Smooth muscle cell (in vitro differentiated cells): ENCODE data around the gene ESPNL. TPM values are rescaled to one million over a fixed set of nuclear protein-coding genes. Genes with fewer than 3 reads are reported as not detected.

Experiments
- DNase-seq: peaks from one replicate; lab custom pipeline; 2025; ENCODE audit not compliant: unreplicated experiment; lab: John Stamatoyannopoulos, UW
- H2AFZ ChIP-seq: fragments of 200-600 bp; sonication (generic); 2 replicates; pipeline ENCODE4 v1.6.0; 2016; ENCODE audit warnings: antibody characterized with exemption, low read depth, mild to moderate bottlenecking
- H3F3A ChIP-seq: fragments of 200-600 bp; sonication (generic); 2 replicates; pipeline ENCODE4 v1.6.0; 2017; ENCODE audit warnings: antibody characterized with exemption, low read depth
- H3K27ac ChIP-seq: fragments of 200-600 bp; sonication (generic); 2 replicates; pipeline ENCODE4 v1.5.1; 2016; ENCODE audit warnings: low read depth, mild to moderate bottlenecking
- H3K27me3 ChIP-seq: fragments of 200-600 bp; sonication (generic); 2 replicates; pipeline ENCODE4 v1.6.1; 2016; ENCODE audit warnings: low read depth, mild to moderate bottlenecking
- H3K36me3 ChIP-seq: fragments of 200-600 bp; sonication (generic); 2 replicates; pipeline ENCODE4 v1.5.1; 2016; ENCODE audit warnings: low read depth
- H3K4me1 ChIP-seq: fragments of 200-600 bp; sonication (generic); 2 replicates; pipeline ENCODE4 v1.5.1; 2016; ENCODE audit warnings: low read depth
- H3K4me2 ChIP-seq: fragments of 200-600 bp; sonication (generic); 2 replicates; pipeline ENCODE4 v1.6.0; 2016; ENCODE audit warnings: mild to moderate bottlenecking
- H3K4me3 ChIP-seq: fragments of 200-600 bp; sonication (generic); 2 replicates; pipeline ENCODE4 v1.5.1; 2016; ENCODE audit warnings: mild to moderate bottlenecking
- H3K79me2 ChIP-seq: fragments of 200-600 bp; sonication (generic); 2 replicates; pipeline ENCODE4 v1.6.0; 2016; ENCODE audit warnings: low read depth, mild to moderate bottlenecking
- H3K9ac ChIP-seq: fragments of 200-600 bp; sonication (generic); 2 replicates; pipeline ENCODE4 v1.6.0; 2016; ENCODE audit warnings: low read depth
- H3K9me3 ChIP-seq: fragments of 200-600 bp; sonication (generic); replicated peaks from 2 replicates; pipeline ENCODE4 v1.5.1; 2016; ENCODE audit warnings: low read depth
- H4K20me1 ChIP-seq: fragments of 200-600 bp; sonication (generic); 2 replicates; pipeline ENCODE4 v1.6.0; 2016; ENCODE audit warnings: low read depth
- CTCF ChIP-seq: fragments of 200-600 bp; sonication (generic); IDR thresholded peaks from 2 replicates; pipeline ENCODE4 v1.5.1; 2017; ENCODE audit warnings: borderline replicate concordance, mild to moderate bottlenecking, antibody characterized with exemption; ENCODE audit not compliant: insufficient read depth, poor library complexity, severe bottlenecking
- WGBS: methylation state at CpG from one replicate; pipeline ENCODE4 v1.1.7; 2016; ENCODE audit warnings: low lambda C conversion rate; 5-methylcytosine and 5-hydroxymethylcytosine counted together
- polyA plus RNA-seq: library from polyadenylated mRNA; unstranded; fragments of >200 nt; fragmentation: Nextera tagmentation; extraction: Ambion mirVana; gene quantifications from 2 replicates; pipeline ENCODE4 v1.2.1, GENCODE V29; 2016
- total RNA-seq: library from RNA; depleted of rRNA; stranded (reverse); fragments of >200 nt; gene quantifications from 2 replicates; pipeline ENCODE4 v1.2.3, GENCODE V29; 2014

Gene ESPNL
- total and polyA plus RNA-seq, 2 experiments from 2014 or later, result 0.04 TPM; not detected in 1

DNA sequence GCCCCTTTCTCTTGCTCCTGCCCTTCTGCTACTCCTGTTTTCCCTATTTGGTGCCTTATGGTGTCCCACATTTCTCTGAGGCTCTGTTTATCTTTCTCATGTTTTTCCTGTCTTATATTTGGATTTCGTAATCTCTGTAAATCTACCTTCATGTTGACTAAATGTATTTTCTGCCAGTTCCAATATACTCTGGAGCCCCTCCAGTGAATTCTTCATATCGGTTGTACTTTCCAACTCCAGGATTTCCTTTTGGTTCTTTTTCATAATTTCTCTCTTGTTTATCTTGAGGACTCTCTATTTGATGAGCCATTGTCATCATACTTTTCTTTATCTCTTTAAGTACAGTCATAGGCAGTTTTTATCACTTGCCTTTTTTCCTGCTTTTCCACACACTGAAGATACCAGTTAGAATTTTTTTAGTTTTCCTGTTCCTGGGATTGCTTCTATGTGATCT lies 20.2 kb upstream of the ESPNL start:
- H3K4me2 ChIP-seq, result no peak overlapping the region
- DNase-seq, result no peak
- no peaks in the 10 kb centered on the region for H3F3A ChIP-seq
- H3K4me3 ChIP-seq, result no peak overlapping the region
- no peaks in the 10 kb centered on the region for H3K79me2 ChIP-seq
- no peak overlapping the region for H3K9ac ChIP-seq
- no peak overlapping the region for H2AFZ ChIP-seq
- H3K9me3 ChIP-seq, result no peaks in the 10 kb centered on the region
- H4K20me1 ChIP-seq, result no peaks in the 10 kb centered on the region
- H3K27ac ChIP-seq, result no peak overlapping the region
- no peak for TF ChIP-seq CTCF
- H3K36me3 ChIP-seq, result no peaks in the 10 kb centered on the region
- H3K27me3 ChIP-seq, result no peaks in the 10 kb centered on the region
- H3K4me1 ChIP-seq, result no peaks in the 10 kb centered on the region
- 80% methylated on average over 2 of the region's 2 CpGs for WGBS

DNA sequence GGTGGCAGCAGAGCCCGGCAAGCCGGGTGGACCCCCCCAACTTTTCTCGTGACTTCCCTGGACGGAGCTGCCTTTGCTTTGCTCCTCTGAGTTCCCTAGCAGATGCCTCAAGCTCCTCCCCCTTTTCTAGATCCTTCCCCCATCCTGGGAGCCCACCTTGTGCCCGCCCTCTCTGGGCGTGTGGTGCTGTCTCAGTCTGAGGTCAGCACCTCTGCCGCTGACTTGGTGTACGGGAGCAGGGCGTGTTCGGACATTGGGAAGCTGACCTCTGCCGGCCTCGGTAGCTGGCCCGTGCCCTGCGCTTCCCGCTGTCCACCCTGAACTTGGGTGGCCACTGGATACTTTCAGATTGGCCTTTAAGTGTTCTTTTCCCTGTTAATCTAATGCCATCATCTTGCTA lies 19.6 kb upstream of the ESPNL start:
- Histone ChIP-seq H2AFZ (no peak overlapping the region), H3K9me3 (no peaks in the 10 kb centered on the region), H3K27ac (no peak overlapping the region), H3K4me3 (no peak overlapping the region), H3K4me2 (no peak overlapping the region), H3K79me2 (no peaks in the 10 kb centered on the region), H3K4me1 (no peaks in the 10 kb centered on the region), H3K36me3 (no peaks in the 10 kb centered on the region), H3K27me3 (no peaks in the 10 kb centered on the region), H3F3A (no peaks in the 10 kb centered on the region), H3K9ac (no peak overlapping the region), H4K20me1 (no peaks in the 10 kb centered on the region)
- WGBS, result 99% methylated on average over 15 of the region's 15 CpGs
- no peak for TF ChIP-seq CTCF
- DNase-seq, result no peak

GRCh38 chr2:238081150-238081549 lies 19.0 kb upstream of the ESPNL start:
- TF ChIP-seq CTCF, result no peak
- 94% methylated on average over 13 of the region's 13 CpGs for WGBS
- no peak for DNase-seq

DNA sequence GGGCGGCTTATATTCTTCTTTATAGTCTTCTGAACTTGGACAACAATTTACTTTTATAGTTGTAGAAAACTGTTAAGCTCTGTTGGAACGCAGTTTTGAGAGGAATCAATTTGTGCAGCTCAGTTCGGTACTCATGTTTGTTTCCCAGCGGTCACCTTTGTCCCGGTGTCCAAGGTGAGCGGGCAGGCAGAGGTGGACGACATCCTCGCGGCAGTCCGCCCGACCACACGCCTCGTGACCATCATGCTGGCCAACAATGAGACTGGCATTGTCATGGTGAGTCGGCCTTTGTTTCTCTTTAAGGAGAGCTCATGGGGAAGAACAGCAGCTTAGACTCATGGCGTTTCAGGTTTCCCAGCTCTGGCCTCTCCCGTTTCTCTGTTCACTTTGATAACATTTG lies 18.6 kb upstream of the ESPNL start:
- no peak overlapping the region for H3K27ac ChIP-seq
- no peaks in the 10 kb centered on the region for H3K9me3 ChIP-seq
- H2AFZ ChIP-seq, result no peak overlapping the region
- H4K20me1 ChIP-seq, result no peaks in the 10 kb centered on the region
- no peaks in the 10 kb centered on the region for H3K36me3 ChIP-seq
- H3K4me3 ChIP-seq, result no peak overlapping the region
- H3K79me2 ChIP-seq, result no peaks in the 10 kb centered on the region
- no peaks in the 10 kb centered on the region for H3K27me3 ChIP-seq
- no peak overlapping the region for H3K4me2 ChIP-seq
- DNase-seq, result no peak
- H3F3A ChIP-seq, result no peaks in the 10 kb centered on the region
- 97% methylated on average over 16 of the region's 16 CpGs for WGBS
- H3K4me1 ChIP-seq, result no peaks in the 10 kb centered on the region
- TF ChIP-seq CTCF, result no peak
- no peak overlapping the region for H3K9ac ChIP-seq

More at GRCh38 chr2:238081150-238081549, 19.0 kb upstream of the ESPNL start:
- Histone ChIP-seq H2AFZ (no peak overlapping the region), H3F3A (no peaks in the 10 kb centered on the region), H3K4me1 (no peaks in the 10 kb centered on the region), H3K4me3 (no peak overlapping the region), H3K4me2 (no peak overlapping the region), H3K9me3 (no peaks in the 10 kb centered on the region), H3K27me3 (no peaks in the 10 kb centered on the region), H3K79me2 (no peaks in the 10 kb centered on the region), H3K9ac (no peak overlapping the region), H4K20me1 (no peaks in the 10 kb centered on the region), H3K36me3 (no peaks in the 10 kb centered on the region), H3K27ac (no peak overlapping the region)
